Measurements from ENCODE around the gene CENPA.

DNA sequence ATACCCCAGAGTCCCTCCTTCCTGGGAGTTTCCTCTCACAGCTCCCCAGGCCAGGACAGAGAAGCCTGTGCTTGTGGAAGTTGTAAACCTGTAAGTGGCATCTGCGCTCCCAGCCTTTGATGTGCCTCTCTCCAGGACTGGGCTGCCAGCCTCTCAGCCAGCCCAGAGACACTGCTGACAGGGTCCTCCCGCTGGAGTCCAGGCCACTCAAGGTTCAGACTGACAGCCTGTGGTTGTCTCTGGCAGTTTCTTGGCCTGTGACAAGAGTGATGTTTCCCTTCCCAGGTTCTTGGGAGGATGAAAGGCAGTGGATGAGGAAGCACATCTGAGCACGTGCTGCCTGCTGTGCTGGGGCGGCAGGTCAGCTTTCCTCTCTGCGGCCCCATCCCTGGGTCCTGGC is 18.7 kb upstream of the CENPA start:
- TF ChIP-seq POU2F2 (IDR thresholded peaks at IDR 0.05; ENCODE audit: low read depth, low read length) (no peak), POLR2AphosphoS5 (IDR thresholded peaks at IDR 0.05; ENCODE audit: low read depth, low read length) (no peak), POLR2A (IDR thresholded peaks at IDR 0.05; ENCODE audit: low read depth, low read length) (no peak), TAF1 (IDR thresholded peaks at IDR 0.05; ENCODE audit: low read depth, low read length) (no peak)
